SH-SY5Y (cell line): ENCODE measurements around the gene PTPRG.

Experiments used
- GATA2 ChIP-seq: IDR thresholded peaks from 2 replicates; pipeline ENCODE4 v1.6.1; 2011; ENCODE audit warnings: mild to moderate bottlenecking, low read depth, low read length
- GATA3 ChIP-seq: IDR thresholded peaks from 2 replicates; pipeline ENCODE4 v1.6.1; 2011; ENCODE audit warnings: low read depth, mild to moderate bottlenecking, low read length, moderate library complexity

DNA sequence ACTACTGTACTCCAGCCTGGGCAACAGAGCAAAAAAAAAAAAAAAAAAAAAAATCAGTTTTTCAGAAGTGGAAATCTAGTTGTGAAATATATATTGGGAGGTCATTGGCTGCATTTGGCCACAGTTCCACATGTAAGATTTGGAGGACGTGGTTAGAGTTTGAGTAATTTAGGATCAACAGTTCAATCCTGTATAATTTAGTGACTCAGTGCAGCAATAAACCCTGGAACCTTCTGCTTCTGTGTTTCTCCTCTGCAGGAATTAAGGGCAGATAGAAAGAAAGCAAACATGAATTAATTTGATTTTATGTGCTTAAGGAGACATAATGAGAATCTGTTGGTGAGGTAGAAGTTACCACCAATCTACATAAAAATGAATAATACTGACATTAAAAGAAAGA lies 347.0 kb downstream of the PTPRG start:
- no peak for TF ChIP-seq GATA2
- TF ChIP-seq GATA3: no peak
